HL-60 (cell line): ENCODE data around the gene SLBP.

Source experiments
- SPI1 ChIP-seq: IDR thresholded peaks from 2 replicates; pipeline ENCODE4 v1.6.1; 2012; ENCODE audit warnings: low read depth, mild to moderate bottlenecking, borderline replicate concordance
- TF ChIP-seq, protein P1 (sequence below): IDR thresholded peaks from one replicate; pipeline ENCODE4 v1.5.1; 2011; ENCODE audit warnings: low read length, control low read depth, inconsistent platforms; ENCODE audit not compliant: insufficient read depth

DNA sequence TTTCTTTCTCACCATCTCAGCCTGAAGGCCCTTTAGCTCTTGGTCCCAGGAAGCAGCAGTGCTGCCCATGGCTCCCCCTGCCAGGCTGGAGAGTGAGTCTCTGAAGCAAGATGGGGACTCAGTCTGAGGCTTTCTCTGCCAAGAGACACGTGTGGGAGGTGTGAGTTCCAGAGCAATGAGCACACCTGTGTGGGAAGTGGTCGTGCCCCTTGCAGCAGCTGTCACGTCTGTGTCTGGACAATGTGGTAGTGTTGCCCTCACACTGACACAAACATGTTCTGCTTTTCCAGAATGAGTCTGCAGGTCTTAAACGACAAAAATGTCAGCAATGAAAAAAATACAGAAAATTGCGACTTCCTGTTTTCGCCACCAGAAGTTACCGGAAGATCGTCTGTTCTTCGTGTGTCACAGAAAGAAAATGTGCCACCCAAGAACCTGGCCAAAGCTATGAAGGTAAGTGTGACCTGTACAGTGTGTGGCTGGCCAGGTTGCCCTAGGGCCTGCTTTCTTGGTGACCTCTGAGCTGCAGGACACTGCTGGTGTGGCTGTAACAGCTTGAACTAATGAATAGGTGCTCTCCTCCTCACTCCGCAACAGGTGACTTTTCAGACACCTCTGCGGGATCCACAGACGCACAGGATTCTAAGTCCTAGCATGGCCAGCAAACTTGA lies 11.1 kb upstream of the SLBP start:
- TF ChIP-seq, protein P1, sequence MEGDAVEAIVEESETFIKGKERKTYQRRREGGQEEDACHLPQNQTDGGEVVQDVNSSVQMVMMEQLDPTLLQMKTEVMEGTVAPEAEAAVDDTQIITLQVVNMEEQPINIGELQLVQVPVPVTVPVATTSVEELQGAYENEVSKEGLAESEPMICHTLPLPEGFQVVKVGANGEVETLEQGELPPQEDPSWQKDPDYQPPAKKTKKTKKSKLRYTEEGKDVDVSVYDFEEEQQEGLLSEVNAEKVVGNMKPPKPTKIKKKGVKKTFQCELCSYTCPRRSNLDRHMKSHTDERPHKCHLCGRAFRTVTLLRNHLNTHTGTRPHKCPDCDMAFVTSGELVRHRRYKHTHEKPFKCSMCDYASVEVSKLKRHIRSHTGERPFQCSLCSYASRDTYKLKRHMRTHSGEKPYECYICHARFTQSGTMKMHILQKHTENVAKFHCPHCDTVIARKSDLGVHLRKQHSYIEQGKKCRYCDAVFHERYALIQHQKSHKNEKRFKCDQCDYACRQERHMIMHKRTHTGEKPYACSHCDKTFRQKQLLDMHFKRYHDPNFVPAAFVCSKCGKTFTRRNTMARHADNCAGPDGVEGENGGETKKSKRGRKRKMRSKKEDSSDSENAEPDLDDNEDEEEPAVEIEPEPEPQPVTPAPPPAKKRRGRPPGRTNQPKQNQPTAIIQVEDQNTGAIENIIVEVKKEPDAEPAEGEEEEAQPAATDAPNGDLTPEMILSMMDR, result no peak
- peak; percentile 93 for TF ChIP-seq SPI1
